GM19328 (cell line): ENCODE data around the gene RHBDF1.
"Not testable (repeated sequence)": the region's sequence is repeated elsewhere in the genome, so short reads cannot be mapped to it uniquely, and the experiment has no call there.

Source experiments
- ATAC-seq: cut with Tn5 transposase; IDR thresholded peaks from one replicate; pipeline ENCODE4 v1.9.1; 2021; ENCODE audit warnings: mild to moderate bottlenecking, moderate library complexity; ENCODE audit not compliant: unreplicated experiment

The RHBDF1 gene

GRCh38 chr16:37511-37910, 34.9 kb downstream of the RHBDF1 start:
- ATAC-seq = no peak

- ATAC-seq = no peak
These were observed 36.0 kb downstream of the RHBDF1 start for GRCh38 chr16:36336-36984.

GRCh38 chr16:35678-36305, 36.6 kb downstream of the RHBDF1 start:
- no peak for ATAC-seq

DNA sequence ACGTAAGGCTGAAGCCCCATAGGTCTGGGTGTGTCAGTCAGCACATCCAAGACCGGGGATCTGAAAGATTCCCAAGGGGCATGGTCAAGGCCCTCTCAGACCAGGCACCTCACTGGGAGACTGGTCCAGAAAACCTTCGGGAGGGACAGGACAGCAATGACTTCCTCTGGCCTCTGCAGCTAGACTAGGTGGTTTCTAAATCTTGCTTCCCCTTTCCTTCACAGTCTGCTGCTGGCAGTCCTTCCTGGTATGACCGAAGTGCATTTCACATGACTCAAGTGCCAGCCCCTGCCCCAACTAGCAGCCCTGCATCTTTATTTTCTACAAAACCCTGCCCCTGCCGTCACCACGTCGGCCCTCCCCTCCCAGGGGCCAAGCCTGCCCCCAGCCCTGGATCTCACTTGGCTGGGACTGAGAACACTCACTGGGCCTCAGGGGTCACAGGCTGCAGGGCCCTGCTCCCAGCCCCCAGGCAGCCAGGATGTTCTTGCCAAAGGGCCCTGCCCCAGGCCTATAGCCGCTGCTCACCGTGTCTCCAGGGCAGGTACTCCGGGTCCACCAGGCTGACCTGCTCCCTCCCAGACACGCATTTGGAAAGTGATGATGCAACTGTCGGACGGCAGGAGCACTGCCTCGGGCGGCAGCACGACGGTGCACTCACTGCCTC, 37.3 kb downstream of the RHBDF1 start:
- ATAC-seq = no peak

- ATAC-seq = no peak
These were observed 37.8 kb downstream of the RHBDF1 start for GRCh38 chr16:34648-34987.

- no peak for ATAC-seq
These were observed 38.4 kb downstream of the RHBDF1 start for GRCh38 chr16:33877-34647.

- ATAC-seq = not testable (repeated sequence)
These were observed 39.1 kb downstream of the RHBDF1 start for GRCh38 chr16:33154-33876.

- ATAC-seq = not testable (repeated sequence)
These were observed 41.8 kb downstream of the RHBDF1 start for GRCh38 chr16:30627-31026.

DNA sequence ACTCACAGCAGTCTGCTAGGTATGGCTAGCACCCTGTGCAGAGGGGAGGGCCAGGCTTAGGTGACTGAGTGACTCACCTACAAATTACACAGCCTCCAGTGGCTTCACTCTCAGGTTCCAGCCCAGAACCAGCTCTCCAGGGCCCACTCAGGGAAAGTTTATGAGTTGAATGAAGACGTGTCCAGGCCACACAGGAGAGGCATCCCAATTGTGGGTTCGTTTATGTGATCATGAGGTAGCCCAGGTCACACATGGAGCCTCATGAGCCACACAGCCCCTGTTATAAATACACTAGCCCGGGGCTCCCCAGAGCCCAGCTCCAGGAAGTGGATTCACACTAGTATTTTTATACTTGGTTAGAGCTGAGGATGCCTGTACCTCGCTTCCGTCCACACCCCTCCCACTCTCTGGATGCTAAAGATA, 46.5 kb downstream of the RHBDF1 start:
- ATAC-seq = not testable (repeated sequence)

DNA sequence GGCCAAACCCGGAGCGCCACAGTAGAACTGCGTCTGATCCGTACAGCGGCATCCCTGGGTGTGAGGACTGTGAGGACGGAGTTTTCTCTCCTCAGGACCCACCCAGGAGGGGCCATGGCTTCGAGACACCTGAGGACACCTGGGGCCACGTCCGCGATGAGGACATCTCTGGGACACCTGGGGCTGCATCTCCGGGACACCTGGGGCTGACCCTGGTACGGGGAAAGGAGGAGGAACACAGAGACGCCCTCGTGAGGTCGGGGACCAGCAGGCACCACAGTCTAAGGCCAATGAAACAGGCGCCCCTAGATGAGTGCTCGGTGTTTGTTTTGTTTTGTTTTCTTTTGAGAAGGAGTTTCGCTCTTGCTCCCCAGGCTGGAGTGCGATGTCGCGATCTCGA, 48.3 kb downstream of the RHBDF1 start:
- not testable (repeated sequence) for ATAC-seq

DNA sequence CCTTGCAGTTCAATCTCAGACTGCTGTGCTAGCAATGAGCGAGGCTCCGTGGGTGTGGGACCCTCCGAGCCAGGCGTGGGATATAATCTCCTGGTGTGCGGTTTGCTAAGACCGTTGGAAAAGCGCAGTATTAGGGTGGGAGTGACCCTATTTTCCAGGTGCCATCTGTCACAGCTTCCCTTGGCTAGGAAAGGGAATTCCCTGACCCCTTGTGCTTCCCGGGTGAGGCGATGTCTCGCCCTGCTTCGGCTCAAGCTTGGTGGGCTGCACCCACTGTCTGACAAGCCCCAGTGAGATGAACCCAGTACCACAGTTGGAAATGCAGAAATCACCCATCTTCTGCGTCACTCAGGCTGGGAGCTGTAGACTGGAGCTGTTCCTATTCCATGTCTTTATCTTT, 51.5 kb downstream of the RHBDF1 start:
- ATAC-seq = not testable (repeated sequence)

DNA sequence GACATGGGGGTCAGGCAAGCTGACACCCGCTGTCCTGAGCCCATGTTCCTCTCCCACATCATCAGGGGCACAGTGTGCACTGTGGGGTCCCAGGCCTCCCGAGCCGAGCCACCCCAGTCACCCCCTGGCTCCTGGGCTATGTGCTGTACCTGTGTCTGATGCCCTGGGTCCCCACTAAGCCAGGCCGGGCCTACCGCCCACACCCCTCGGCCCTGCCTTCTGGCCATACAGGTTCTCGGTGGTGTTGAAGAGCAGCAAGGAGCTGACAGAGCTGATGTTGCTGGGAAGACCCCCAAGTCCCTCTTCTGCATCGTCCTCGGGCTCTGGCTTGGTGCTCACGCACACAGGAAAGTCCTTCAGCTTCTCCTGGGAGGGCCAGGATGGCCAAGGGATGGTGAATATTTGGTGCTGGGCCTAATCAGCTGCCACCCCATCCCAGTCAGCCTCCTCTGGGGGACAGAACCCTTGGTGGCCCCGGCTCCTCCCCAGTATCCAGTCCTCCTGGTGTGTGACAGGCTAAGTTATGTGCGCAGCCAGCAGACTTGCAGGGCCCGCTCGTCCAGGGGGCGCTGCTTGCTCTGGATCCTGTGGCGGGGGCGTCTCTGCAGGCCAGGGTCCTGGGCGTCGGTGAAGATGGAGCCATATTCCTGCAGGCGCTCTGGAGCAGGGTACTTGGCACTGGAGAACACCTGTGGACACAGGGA, 55.2 kb downstream of the RHBDF1 start:
- ATAC-seq = not testable (repeated sequence)

GRCh38 chr16:10772-11171, 61.7 kb downstream of the RHBDF1 start:
- ATAC-seq = not testable (repeated sequence)

DNA sequence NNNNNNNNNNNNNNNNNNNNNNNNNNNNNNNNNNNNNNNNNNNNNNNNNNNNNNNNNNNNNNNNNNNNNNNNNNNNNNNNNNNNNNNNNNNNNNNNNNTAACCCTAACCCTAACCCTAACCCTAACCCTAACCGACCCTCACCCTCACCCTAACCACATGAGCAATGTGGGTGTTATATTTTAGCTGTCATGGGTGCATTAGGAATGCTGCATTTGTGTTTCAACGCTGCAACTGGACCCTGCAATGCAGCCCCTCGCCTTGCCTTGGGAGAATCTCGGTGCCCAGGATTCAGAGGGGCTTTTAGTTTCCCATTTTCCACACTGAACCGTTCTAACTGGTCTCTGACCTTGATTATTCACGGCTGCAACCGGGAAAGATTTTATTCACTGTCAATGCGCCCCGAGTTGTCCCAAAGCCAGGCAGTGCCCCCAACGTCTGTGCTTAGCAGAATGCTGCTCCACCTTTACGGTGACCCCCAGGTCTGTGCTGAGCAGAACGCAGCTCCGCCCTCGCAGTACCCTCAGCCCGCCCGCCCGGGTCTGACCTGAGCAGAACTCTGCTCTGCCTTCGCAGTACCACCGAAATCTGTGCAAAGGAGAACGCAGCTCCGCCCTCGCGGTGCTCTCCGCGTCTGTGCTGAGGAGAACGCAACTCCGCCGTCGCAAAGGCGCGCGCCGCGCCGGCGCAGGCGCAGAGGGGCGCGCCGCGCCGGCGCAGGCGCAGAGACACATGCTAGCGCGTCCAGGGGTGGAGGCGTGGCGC, 62.3 kb downstream of the RHBDF1 start:
- ATAC-seq = no peak
